Measurements from ENCODE around the gene SLC7A14.

The SLC7A14 gene

GRCh38 chr3:170563712-170564423, 22.0 kb downstream of the SLC7A14 start:
- Histone ChIP-seq H3K4me2 (ENCODE audit: insufficient read depth, low read length) (no peak overlapping the region), H3K9me3 (ENCODE audit: insufficient read depth, low read length, severe bottlenecking) (no peaks in the 10 kb centered on the region), H3K4me1 (ENCODE audit: insufficient read depth, low read length) (no peaks in the 10 kb centered on the region), H3K36me3 (ENCODE audit: insufficient read depth, low read length) (no peaks in the 10 kb centered on the region), H3K79me2 (ENCODE audit: insufficient read depth, low read length) (no peaks in the 10 kb centered on the region), H4K20me1 (ENCODE audit: insufficient read depth, low read length) (no peaks in the 10 kb centered on the region), H2AFZ (ENCODE audit: low read depth, low read length) (no peak overlapping the region; the same call in 1 of the 2 replicates), H3K27ac (ENCODE audit: low read length) (no peak overlapping the region), H3K9ac (ENCODE audit: low read depth, low read length) (no peak overlapping the region), H3K4me3 (ENCODE audit: low read depth in 1 of 2, low read length in 2 of 2) (no peak overlapping the region), H3K27me3 (ENCODE audit: insufficient read depth, low read length, poor library complexity) (peaks cover under 1% of the 10 kb centered on the region)
- DNase-seq: no peak
- peak; percentile 42; the same call in 2 of the 3 replicates for ATAC-seq (ENCODE audit: insufficient read depth, low read depth)
- no peak for TF ChIP-seq CTCF (IDR thresholded peaks at IDR 0.05; ENCODE audit: borderline replicate concordance, extremely low read depth, low read length, poor library complexity, severe bottlenecking)
- no peak for TF ChIP-seq EZH2 (IDR thresholded peaks at IDR 0.05; ENCODE audit: borderline replicate concordance, low read depth, low read length, severe bottlenecking)

- H3K27me3 ChIP-seq (ENCODE audit: insufficient read depth, low read length, poor library complexity): peaks cover 3% of the 10 kb centered on the region
Measured at GRCh38 chr3:170562080-170562479, 23.8 kb downstream of the SLC7A14 start.

GRCh38 chr3:170560717-170561382, 25.0 kb downstream of the SLC7A14 start:
- ATAC-seq (ENCODE audit: insufficient read depth, low read depth): no peak
- no peak for DNase-seq
- H3K4me3 ChIP-seq (ENCODE audit: low read depth in 1 of 2, low read length in 2 of 2): no peak overlapping the region
- no peaks in the 10 kb centered on the region for H3K79me2 ChIP-seq (ENCODE audit: insufficient read depth, low read length)
- H3K27ac ChIP-seq (ENCODE audit: low read length): no peak overlapping the region
- TF ChIP-seq EZH2 (IDR thresholded peaks at IDR 0.05; ENCODE audit: borderline replicate concordance, low read depth, low read length, severe bottlenecking) (no peak), CTCF (IDR thresholded peaks at IDR 0.05; ENCODE audit: borderline replicate concordance, extremely low read depth, low read length, poor library complexity, severe bottlenecking) (no peak)
- H2AFZ ChIP-seq (ENCODE audit: low read depth, low read length): no peak overlapping the region
- no peak overlapping the region for H3K4me2 ChIP-seq (ENCODE audit: insufficient read depth, low read length)
- H3K36me3 ChIP-seq (ENCODE audit: insufficient read depth, low read length): no peaks in the 10 kb centered on the region
- no peaks in the 10 kb centered on the region for H3K9me3 ChIP-seq (ENCODE audit: insufficient read depth, low read length, severe bottlenecking)
- no peak overlapping the region for H3K9ac ChIP-seq (ENCODE audit: low read depth, low read length)
- H4K20me1 ChIP-seq (ENCODE audit: insufficient read depth, low read length): no peaks in the 10 kb centered on the region
- H3K4me1 ChIP-seq (ENCODE audit: insufficient read depth, low read length): no peaks in the 10 kb centered on the region
- H3K27me3 ChIP-seq (ENCODE audit: insufficient read depth, low read length, poor library complexity): peaks cover 3% of the 10 kb centered on the region

More at GRCh38 chr3:170562080-170562479, 23.8 kb downstream of the SLC7A14 start:
- Histone ChIP-seq H2AFZ (ENCODE audit: low read depth, low read length) (no peak overlapping the region), H3K4me3 (ENCODE audit: low read depth in 1 of 2, low read length in 2 of 2) (no peak overlapping the region), H3K9ac (ENCODE audit: low read depth, low read length) (no peak overlapping the region), H3K79me2 (ENCODE audit: insufficient read depth, low read length) (no peaks in the 10 kb centered on the region), H4K20me1 (ENCODE audit: insufficient read depth, low read length) (no peaks in the 10 kb centered on the region), H3K27ac (ENCODE audit: low read length) (no peak overlapping the region), H3K4me2 (ENCODE audit: insufficient read depth, low read length) (no peak overlapping the region), H3K4me1 (ENCODE audit: insufficient read depth, low read length) (no peaks in the 10 kb centered on the region), H3K36me3 (ENCODE audit: insufficient read depth, low read length) (no peaks in the 10 kb centered on the region), H3K9me3 (ENCODE audit: insufficient read depth, low read length, severe bottlenecking) (no peaks in the 10 kb centered on the region)
- ATAC-seq (ENCODE audit: insufficient read depth, low read depth) (no peak), DNase-seq (no peak)
- TF ChIP-seq EZH2 (IDR thresholded peaks at IDR 0.05; ENCODE audit: borderline replicate concordance, low read depth, low read length, severe bottlenecking) (no peak), CTCF (IDR thresholded peaks at IDR 0.05; ENCODE audit: borderline replicate concordance, extremely low read depth, low read length, poor library complexity, severe bottlenecking) (no peak)
